K562 (cell line): ENCODE data around the gene HOXB8. TPM values are rescaled to one million over a fixed set of nuclear protein-coding genes. Genes with fewer than 3 reads are reported as not detected.

Experiments used
- BHLHE40 ChIP-seq: IDR thresholded peaks from 2 replicates; pipeline ENCODE4 v1.6.1; 2011; ENCODE audit warnings: low read length, improper control_type of control experiment
- BRCA1 ChIP-seq, 2 experiments: fragments of 450-650 bp in 1 of 2; sonication (generic) in 1 of 2; formaldehyde crosslinking in 1 of 2; IDR thresholded peaks; 2 replicates each; pipeline versions ENCODE4 v1.5.0 to v1.6.1; 2017 to 2020; ENCODE audit warnings: mild to moderate bottlenecking in 1 of 2, missing genetic modification reagents in 1 of 2
- CBX3 ChIP-seq, 2 experiments: IDR thresholded peaks; 1 replicate in 1 of 2; 2 replicates in 1 of 2; pipeline ENCODE4 v1.6.1; 2012; ENCODE audit warnings: inconsistent platforms in 2 of 2, low read length in 2 of 2, borderline replicate concordance in 1 of 2, control low read depth in 1 of 2
- CHD2 ChIP-seq: IDR thresholded peaks from 2 replicates; pipeline ENCODE4 v1.6.1; 2011; ENCODE audit warnings: low read depth, low read length
- DDX20 ChIP-seq: fragments of 450-650 bp; IDR thresholded peaks from 2 replicates; pipeline ENCODE4 v1.6.1; 2016; ENCODE audit warnings: missing genetic modification characterization, low read depth, mild to moderate bottlenecking, missing compliant biosample characterization, moderate library complexity
- ESRRA ChIP-seq: fragments of 450-650 bp; IDR thresholded peaks from 2 replicates; pipeline ENCODE4 v1.6.1; 2014; ENCODE audit warnings: low read depth, mild to moderate bottlenecking, moderate library complexity, borderline replicate concordance
- FUS ChIP-seq: fragments of 200-400 bp; formaldehyde crosslinking; optimal IDR thresholded peaks from 2 replicates; pipeline ENCODE3; 2017; ENCODE audit warnings: low read depth, low read length
- GABPA ChIP-seq: fragments of 200-800 bp; sonication (Bioruptor generic); conservative IDR thresholded peaks from 2 replicates; pipeline ENCODE4 v1.6.1; 2016; ENCODE audit warnings: low read depth, missing genetic modification characterization, missing compliant biosample characterization
- HLTF ChIP-seq: fragments of 450-650 bp; IDR thresholded peaks from 2 replicates; pipeline ENCODE4 v1.6.1; 2016
- MIER1 ChIP-seq: fragments of 450-650 bp; IDR thresholded peaks from 2 replicates; pipeline ENCODE4 v1.6.1; 2016; ENCODE audit warnings: antibody characterized with exemption, mild to moderate bottlenecking, low read depth
- NR2C1 ChIP-seq, 2 experiments: fragments of 450-650 bp; IDR thresholded peaks; 2 replicates each; pipeline ENCODE4 v1.6.1; 2017; ENCODE audit warnings: mild to moderate bottlenecking in 2 of 2, antibody characterized with exemption in 1 of 2, inconsistent platforms in 1 of 2, missing compliant biosample characterization in 1 of 2, missing genetic modification characterization in 1 of 2
- POLR2G ChIP-seq: fragments of 200-400 bp; formaldehyde crosslinking; IDR thresholded peaks from 2 replicates; pipeline ENCODE4 v1.6.1; 2017; ENCODE audit warnings: low read depth, mild to moderate bottlenecking, antibody characterized with exemption, low read length, moderate library complexity
- PRPF4 ChIP-seq: fragments of 200-400 bp; formaldehyde crosslinking; IDR thresholded peaks from one replicate; pipeline ENCODE4 v1.6.1; 2017; ENCODE audit warnings: low read length, low read depth, mild to moderate bottlenecking; ENCODE audit not compliant: insufficient read depth, poor library complexity, severe bottlenecking
- RFX5 ChIP-seq: IDR thresholded peaks from 2 replicates; pipeline ENCODE4 v1.6.1; 2011; ENCODE audit warnings: low read depth, mild to moderate bottlenecking, improper control_type of control experiment, low read length
- SIX5 ChIP-seq, 2 experiments: IDR thresholded peaks; 2 replicates each; pipeline ENCODE4 v1.6.1; 2011; ENCODE audit warnings: low read length in 2 of 2, borderline replicate concordance in 1 of 2, low read depth in 1 of 2, mild to moderate bottlenecking in 1 of 2, moderate library complexity in 1 of 2; ENCODE audit not compliant: insufficient read depth in 1 of 2
- SREBF1 ChIP-seq: fragments of 150-350 bp; IDR thresholded peaks from 2 replicates; pipeline ENCODE4 v1.6.1; 2014; ENCODE audit warnings: antibody characterized with exemption, low read depth, low read length, borderline replicate concordance
- STAT5A ChIP-seq: IDR thresholded peaks from 2 replicates; pipeline ENCODE4 v1.6.1; 2012; ENCODE audit warnings: low read length, inconsistent platforms, borderline replicate concordance
- YBX1 ChIP-seq: fragments of 450-650 bp; IDR thresholded peaks from 2 replicates; pipeline ENCODE4 v1.7.1; 2016; ENCODE audit warnings: mild to moderate bottlenecking
- ZKSCAN3 ChIP-seq: fragments of 250-450 bp; sonication (Bioruptor Pico); IDR thresholded peaks from 2 replicates; pipeline ENCODE4 v1.4.0; 2020
- ZNF274 ChIP-seq: IDR thresholded peaks from 2 replicates; pipeline ENCODE4 v1.6.1; 2011; ENCODE audit warnings: low read depth, mild to moderate bottlenecking, low read length, moderate library complexity, borderline replicate concordance
- polyA plus RNA-seq, 8 experiments: library from polyadenylated mRNA; depleted of rRNA in 4 of 8; stranded (reverse) in 5 of 8; unstranded in 3 of 8; fragments of >200 nt; fragmentation: Nextera tagmentation in 2 of 8; fragmentation: Illumina TruSeq in 1 of 8; extraction: Ambion mirVana in 2 of 8; extraction: Trizol in 1 of 8; gene quantifications; 2 replicates each; pipeline versions ENCODE4 v1.2.1 to v1.2.3, GENCODE V29; 2011 to 2014; ENCODE audit warnings: inconsistent platforms in 1 of 8, missing spikeins in 1 of 8
- total RNA-seq, 7 experiments: library from RNA; depleted of rRNA in 6 of 7; stranded (reverse); fragments of >200 nt in 6 of 7; fragmentation: Illumina TruSeq in 2 of 7; extraction: Trizol in 2 of 7; gene quantifications; 2 replicates each; pipeline versions ENCODE4 v1.2.1 to v1.2.3, GENCODE V29; 2011 to 2021; ENCODE audit warnings: low replicate concordance in 1 of 7
- TF ChIP-seq, protein P1 (sequence below): sonication (generic); formaldehyde crosslinking; IDR thresholded peaks from 2 replicates; pipeline ENCODE4 v1.8.0; 2023; ENCODE audit warnings: missing genetic modification reagents, mild to moderate bottlenecking, borderline replicate concordance
- TF ChIP-seq, protein P2 (sequence below), 2 experiments: fragments of 450-650 bp; IDR thresholded peaks; 2 replicates each; pipeline ENCODE4 v1.6.1; 2016

HOXB8 gene
- total and polyA plus RNA-seq, 9 of the 15 experiments (the other 6 are each of a cell fraction or from before 2014, with no cell fraction given) = 0.52 to 23.8 (median 3.6) TPM

DNA sequence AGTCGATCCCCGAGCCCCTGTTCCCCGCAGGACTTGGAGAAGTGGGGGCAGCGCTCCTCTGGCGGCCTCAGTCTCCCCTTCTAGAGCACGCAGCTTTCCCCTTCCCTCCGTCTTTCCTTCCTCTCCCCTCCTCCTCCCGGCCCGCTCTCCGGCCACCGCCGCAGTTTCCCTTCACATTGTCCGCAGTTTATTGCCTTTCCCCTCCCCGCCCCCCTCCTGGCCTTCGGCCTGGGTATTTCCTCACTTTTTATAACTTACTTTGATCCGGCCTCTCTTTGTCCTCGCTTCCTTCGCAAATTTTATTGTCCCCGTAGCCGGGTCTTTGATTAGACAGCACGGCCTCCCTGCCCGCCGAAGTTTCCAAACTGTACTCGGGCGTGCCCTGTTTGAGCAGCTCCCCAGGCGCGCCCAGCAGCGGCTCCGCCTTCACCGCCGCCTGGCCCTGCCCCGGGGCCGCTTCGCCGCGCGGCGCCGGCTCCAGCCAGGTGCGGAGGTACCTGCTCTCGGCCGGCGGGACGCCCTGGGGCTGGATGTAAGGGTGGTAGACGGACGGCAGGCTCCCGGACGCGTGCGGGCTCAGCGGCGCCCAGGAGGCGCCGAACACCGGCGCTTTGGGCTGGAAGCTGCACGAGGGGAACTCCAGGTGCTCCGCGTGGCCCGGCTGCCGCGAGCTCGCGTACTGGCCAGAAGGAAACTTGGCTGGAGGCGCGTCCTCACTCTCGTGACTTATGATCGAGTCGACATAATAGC lies 10.6 kb upstream of the HOXB8 start (continued):
- TF ChIP-seq GABPA (no peak), ZNF274 (peak; percentile 33; the same call in 1 of the 2 replicates), RFX5 (no peak), STAT5A (no peak), PRPF4 (peak; percentile 75), SREBF1 (no peak), YBX1 (no peak), DDX20 (no peak), HLTF (no peak), MIER1 (no peak), BHLHE40 (peak; percentile 77), SIX5 (IDR thresholded peaks at IDR 0.05; ENCODE audit: borderline replicate concordance in 1 of 2, insufficient read depth in 1 of 2, low read depth in 1 of 2, low read length in 2 of 2) (no peak), ESRRA (no peak), FUS (no peak), BRCA1 (IDR thresholded peaks at IDR 0.05) (no peak), BRCA1 (CRISPR knock-in tag; IDR thresholded peaks at IDR 0.05) (no peak), CBX3 (IDR thresholded peaks at IDR 0.05; ENCODE audit: borderline replicate concordance in 1 of 2, low read length in 2 of 2) (no peak), CHD2 (no peak), ZKSCAN3 (no peak), POLR2G (peak; percentile 84), NR2C1 (IDR thresholded peaks at IDR 0.05) (no peak), NR2C1 (tag; IDR thresholded peaks at IDR 0.05) (no peak)
- TF ChIP-seq, protein P1, sequence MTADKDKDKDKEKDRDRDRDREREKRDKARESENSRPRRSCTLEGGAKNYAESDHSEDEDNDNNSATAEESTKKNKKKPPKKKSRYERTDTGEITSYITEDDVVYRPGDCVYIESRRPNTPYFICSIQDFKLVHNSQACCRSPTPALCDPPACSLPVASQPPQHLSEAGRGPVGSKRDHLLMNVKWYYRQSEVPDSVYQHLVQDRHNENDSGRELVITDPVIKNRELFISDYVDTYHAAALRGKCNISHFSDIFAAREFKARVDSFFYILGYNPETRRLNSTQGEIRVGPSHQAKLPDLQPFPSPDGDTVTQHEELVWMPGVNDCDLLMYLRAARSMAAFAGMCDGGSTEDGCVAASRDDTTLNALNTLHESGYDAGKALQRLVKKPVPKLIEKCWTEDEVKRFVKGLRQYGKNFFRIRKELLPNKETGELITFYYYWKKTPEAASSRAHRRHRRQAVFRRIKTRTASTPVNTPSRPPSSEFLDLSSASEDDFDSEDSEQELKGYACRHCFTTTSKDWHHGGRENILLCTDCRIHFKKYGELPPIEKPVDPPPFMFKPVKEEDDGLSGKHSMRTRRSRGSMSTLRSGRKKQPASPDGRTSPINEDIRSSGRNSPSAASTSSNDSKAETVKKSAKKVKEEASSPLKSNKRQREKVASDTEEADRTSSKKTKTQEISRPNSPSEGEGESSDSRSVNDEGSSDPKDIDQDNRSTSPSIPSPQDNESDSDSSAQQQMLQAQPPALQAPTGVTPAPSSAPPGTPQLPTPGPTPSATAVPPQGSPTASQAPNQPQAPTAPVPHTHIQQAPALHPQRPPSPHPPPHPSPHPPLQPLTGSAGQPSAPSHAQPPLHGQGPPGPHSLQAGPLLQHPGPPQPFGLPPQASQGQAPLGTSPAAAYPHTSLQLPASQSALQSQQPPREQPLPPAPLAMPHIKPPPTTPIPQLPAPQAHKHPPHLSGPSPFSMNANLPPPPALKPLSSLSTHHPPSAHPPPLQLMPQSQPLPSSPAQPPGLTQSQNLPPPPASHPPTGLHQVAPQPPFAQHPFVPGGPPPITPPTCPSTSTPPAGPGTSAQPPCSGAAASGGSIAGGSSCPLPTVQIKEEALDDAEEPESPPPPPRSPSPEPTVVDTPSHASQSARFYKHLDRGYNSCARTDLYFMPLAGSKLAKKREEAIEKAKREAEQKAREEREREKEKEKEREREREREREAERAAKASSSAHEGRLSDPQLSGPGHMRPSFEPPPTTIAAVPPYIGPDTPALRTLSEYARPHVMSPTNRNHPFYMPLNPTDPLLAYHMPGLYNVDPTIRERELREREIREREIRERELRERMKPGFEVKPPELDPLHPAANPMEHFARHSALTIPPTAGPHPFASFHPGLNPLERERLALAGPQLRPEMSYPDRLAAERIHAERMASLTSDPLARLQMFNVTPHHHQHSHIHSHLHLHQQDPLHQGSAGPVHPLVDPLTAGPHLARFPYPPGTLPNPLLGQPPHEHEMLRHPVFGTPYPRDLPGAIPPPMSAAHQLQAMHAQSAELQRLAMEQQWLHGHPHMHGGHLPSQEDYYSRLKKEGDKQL = no peak
- TF ChIP-seq, protein P2, sequence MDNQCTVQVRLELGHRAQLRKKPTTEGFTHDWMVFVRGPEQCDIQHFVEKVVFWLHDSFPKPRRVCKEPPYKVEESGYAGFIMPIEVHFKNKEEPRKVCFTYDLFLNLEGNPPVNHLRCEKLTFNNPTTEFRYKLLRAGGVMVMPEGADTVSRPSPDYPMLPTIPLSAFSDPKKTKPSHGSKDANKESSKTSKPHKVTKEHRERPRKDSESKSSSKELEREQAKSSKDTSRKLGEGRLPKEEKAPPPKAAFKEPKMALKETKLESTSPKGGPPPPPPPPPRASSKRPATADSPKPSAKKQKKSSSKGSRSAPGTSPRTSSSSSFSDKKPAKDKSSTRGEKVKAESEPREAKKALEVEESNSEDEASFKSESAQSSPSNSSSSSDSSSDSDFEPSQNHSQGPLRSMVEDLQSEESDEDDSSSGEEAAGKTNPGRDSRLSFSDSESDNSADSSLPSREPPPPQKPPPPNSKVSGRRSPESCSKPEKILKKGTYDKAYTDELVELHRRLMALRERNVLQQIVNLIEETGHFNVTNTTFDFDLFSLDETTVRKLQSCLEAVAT (IDR thresholded peaks at IDR 0.05) = peak; percentile 91 to 94
